Effector memory CD8-positive, alpha-beta T cell (primary cell): ENCODE measurements around the gene DPY30.
A peak's percentile ranks its signal among the peaks of the same experiment; 100 is the strongest.
"Not testable (repeated sequence)": the region's sequence is repeated elsewhere in the genome, so short reads cannot be mapped to it uniquely, and the experiment has no call there.

Experiments used
- ATAC-seq: fragments of 150-1000 bp; cut with Tn5 transposase; replicated peaks from 2 replicates; pipeline ENCODE4 v1.10.0; 2021; ENCODE audit warnings: mild to moderate bottlenecking, moderate library complexity
- DNase-seq, 3 experiments: peaks; one replicate each; pipeline ENCODE4 v3.0.0; 2021
- H3K27ac Mint-ChIP-seq, 2 donors: one replicate each; pipeline ENCODE4 v1.8.0; 2022; ENCODE audit warnings: mild to moderate bottlenecking in 2 of 2, mixed read lengths in 2 of 2, moderate library complexity in 2 of 2
- H3K27me3 Mint-ChIP-seq, 2 donors: one replicate each; pipeline ENCODE4 v1.8.0; 2022; ENCODE audit warnings: mixed read lengths in 2 of 2
- H3K36me3 Mint-ChIP-seq: one replicate; pipeline ENCODE4 v1.8.0; 2022; ENCODE audit warnings: mild to moderate bottlenecking, moderate library complexity, mixed read lengths; ENCODE audit not compliant: insufficient read depth
- H3K4me1 Mint-ChIP-seq, 2 donors: one replicate each; pipeline ENCODE4 v1.8.0; 2022; ENCODE audit warnings: low read depth in 2 of 2, mixed read lengths in 2 of 2
- H3K4me3 Mint-ChIP-seq, 2 donors: one replicate each; pipeline ENCODE4 v1.8.0; 2022; ENCODE audit warnings: mild to moderate bottlenecking in 2 of 2, mixed read lengths in 2 of 2, moderate library complexity in 2 of 2
- H3K9me3 Mint-ChIP-seq, 2 donors: one replicate each; pipeline ENCODE4 v1.8.0; 2022; ENCODE audit warnings: mixed read lengths in 2 of 2

Gene DPY30

DNA sequence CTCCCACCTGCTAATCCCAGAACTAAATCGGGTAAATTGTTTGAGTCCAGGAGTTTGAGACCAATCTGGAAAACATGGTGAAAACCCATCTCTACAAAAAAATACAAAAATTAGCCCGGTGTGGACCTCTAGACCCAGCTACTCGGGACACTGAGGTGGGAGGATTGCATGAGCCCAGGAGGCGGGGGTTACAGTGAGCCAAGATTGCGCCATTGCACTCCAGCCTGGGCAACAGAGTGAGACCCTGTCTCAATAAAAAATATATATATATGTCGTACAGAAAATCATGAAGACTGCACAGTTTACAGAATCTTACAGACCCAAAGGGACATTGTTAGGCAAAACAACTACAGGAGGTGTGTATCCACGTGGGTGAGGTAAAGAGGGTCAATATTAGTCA is 4.0 kb upstream of the DPY30 start:
- Mint-ChIP-seq H3K27me3 (no peaks in the 10 kb centered on the region), H3K27ac (no peak overlapping the region), H3K4me1 (peaks cover 3 to 10% of the 10 kb centered on the region in 2 donors), H3K36me3 (peaks cover 12% of the 10 kb centered on the region), H3K4me3 (no peak overlapping the region), H3K9me3 (no peaks in the 10 kb centered on the region)
- DNase-seq (no peak), ATAC-seq (no peak)

DNA sequence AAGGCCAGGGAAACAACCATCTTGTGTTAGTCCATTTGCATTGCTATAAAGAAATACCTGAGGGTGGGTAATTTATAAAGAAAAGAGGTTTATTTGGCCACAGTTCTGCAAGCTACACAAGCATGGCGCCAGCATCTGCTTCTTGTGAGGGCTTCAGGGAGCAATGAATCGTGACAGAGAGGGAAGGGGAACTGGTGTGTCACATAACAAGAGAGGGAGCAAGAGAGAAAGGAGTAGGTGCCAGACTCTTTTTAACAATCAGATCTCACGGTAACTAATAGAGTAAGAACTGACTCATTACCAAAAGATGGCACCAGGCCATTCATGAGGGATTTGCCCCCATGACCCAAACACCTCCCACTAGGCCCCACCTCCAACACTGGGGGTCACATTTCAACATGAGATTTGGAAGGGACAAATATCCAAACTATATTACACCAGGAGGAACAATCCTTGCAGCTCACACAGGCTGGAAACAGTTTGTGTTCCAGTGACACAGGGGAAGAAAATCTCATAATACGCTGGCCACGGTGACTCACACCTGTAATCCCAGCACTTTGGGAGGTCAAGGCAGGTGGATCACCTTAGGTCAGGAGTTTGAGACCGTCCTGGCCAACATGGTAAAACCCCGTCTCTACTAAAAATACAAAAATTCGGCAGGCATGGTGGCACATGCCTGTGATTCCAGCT is 5.3 kb downstream of the DPY30 start:
- not testable (repeated sequence) for H3K9me3 Mint-ChIP-seq, H3K27me3 Mint-ChIP-seq, ATAC-seq, DNase-seq
- Mint-ChIP-seq H3K4me3 (peak overlapping the region in 1 of 2 donors; percentile 0), H3K27ac (peak overlapping the region in 1 of 2 donors; percentile 84), H3K36me3 (peaks cover 39% of the 10 kb centered on the region), H3K4me1 (peaks cover 11 to 34% of the 10 kb centered on the region in 2 donors)

DNA sequence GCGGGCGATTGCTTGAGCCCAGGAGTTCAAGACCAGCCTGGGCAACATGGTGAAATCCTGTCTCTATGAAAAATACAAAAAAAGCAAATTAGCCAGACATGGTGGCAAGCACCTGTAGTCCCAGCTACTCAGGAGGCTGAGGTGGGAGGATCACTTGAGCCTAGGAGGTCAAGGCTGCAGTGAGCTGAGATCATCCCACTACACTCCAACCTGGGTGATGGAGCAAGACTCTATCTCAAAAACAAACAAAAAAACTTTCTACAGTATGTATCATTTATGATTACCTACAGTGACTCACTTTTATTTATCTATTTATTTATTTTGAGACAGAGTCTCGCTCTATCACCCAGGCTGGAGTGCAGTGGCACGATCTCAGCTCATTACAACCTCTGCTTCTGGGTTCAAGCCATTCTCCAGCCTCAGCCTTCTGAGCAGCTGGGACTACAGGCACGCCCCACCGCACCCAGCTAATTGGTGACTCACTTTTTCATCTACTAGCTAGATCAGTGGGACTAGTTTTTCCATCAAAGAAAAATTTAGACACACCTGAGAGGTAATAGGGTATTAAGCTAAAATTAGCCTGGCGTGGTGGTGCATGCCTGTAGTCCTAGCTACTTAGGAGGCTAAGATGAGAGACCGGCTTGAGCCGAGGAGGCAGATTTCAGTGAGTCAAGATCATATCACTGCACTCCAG is 20.7 kb downstream of the DPY30 start:
- peak overlapping the region in 1 of 2 donors; percentile 31 for H3K27ac Mint-ChIP-seq
- not testable (repeated sequence) for H3K4me3 Mint-ChIP-seq, H3K4me1 Mint-ChIP-seq, H3K9me3 Mint-ChIP-seq, DNase-seq, H3K27me3 Mint-ChIP-seq, ATAC-seq
- peaks cover 32% of the 10 kb centered on the region for H3K36me3 Mint-ChIP-seq

DNA sequence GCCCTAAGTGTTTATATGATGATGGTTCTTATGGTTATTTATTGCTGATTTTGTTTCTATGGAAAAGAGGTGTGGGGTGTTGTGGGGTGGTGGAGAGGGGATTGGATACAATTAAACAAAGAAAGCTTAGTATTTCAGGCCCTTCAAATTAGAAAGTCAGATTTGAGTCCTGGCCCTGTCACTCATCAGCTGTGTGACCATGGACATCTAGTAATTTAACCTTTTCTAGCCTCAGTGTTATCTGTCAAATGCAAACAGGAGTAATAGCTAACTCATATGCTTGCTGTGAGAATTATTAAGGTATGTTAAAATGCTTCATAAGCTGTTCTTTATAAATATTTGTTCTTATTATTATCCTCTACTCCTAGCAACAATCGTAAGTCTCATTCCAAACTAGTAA is 26.7 kb downstream of the DPY30 start:
- ATAC-seq (no peak), DNase-seq (no peak)
- Mint-ChIP-seq H3K4me1 (peaks cover 16 to 17% of the 10 kb centered on the region in 2 donors), H3K4me3 (no peak overlapping the region), H3K9me3 (no peaks in the 10 kb centered on the region), H3K27ac (peak overlapping the region; percentile 61 to 84), H3K27me3 (no peaks in the 10 kb centered on the region), H3K36me3 (peaks cover 14% of the 10 kb centered on the region)

DNA sequence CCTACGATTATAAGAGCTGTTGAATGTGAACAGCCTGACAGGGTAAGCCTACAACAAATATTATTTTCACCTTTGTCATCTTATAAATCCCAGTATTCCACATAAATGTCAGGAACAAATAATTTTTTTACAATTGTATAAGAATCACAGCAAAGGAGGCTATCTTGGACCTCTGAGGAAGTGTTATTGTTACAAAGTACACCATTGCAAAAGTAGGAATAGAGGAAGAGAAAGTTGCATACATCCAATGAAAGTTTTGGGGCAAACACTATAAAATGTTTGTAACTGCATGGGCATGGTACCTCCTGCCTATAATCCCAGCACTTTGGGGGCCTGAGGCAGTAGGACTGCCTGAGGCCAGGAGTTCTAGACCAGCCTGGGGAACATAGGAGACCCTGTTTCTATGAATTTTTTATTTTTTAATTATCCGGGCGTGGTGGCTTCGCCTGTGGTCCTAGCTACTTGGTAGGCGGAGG is 28.1 kb downstream of the DPY30 start:
- Mint-ChIP-seq H3K27me3 (no peaks in the 10 kb centered on the region), H3K4me3 (peak overlapping the region; percentile 88 to 95), H3K27ac (peak overlapping the region; percentile 90 to 96), H3K36me3 (peaks cover 10% of the 10 kb centered on the region), H3K9me3 (no peaks in the 10 kb centered on the region), H3K4me1 (peaks cover 24 to 26% of the 10 kb centered on the region in 2 donors)
- DNase-seq, result no peak
- ATAC-seq, result no peak

DNA sequence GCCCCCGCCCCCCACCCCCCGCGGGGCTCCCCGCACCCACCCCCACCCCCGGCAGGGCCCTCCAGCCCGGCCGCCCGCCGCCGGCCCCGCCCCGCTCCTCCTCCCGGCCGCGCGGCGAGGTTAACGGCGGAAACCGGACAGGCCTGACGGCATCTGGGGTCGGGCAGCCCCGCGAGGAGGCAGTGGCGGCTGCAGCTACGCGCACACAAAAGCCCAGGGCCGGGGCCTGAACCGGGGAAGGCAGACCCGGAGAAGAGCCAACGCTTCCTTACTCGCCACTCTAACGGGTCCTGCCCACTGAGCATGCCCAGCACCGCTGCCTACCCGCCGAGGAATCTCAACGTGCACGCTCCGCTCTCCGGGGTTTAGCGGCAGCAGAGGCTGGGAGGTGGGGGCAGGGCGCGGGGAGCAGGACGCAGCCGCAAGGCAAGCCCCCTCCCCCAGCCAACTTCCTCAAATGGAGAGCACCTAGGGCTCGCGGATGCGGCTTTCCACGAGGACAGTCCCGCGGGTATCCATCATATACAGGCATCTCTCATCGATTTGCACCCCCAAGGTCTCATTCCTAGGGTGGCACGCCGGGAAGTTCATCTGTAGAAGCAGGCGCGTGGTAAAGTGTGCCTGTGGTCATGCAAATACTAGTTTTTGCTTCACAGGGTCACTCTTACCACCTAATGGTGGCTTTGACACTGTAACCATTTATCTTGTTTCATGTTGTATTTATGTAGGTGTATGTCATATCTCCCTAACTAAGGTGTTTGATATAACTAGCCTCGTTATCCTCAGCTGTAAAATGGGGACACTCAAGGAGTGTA is 28.7 kb downstream of the DPY30 start, which contains the start of gene MEMO1:
TSS of gene MEMO1 (minus strand) at position 339 of the 815 bp plus-strand sequence. CDS start 761 bp downstream, outside the sequence.
- Mint-ChIP-seq H3K27ac (peak within 1 kb of the TSS; percentile 90 to 96), H3K4me3 (peak within 1 kb of the TSS; percentile 93 to 95), H3K4me1 (peaks cover 27 to 30% of the 10 kb centered on the region in 2 donors), H3K9me3 (no peaks in the 10 kb centered on the region), H3K36me3 (peaks cover 10% of the 10 kb centered on the region), H3K27me3 (no peaks in the 10 kb centered on the region)
- peak; percentile 73 for ATAC-seq
- DNase-seq, result peak; percentile 83 to 85 (median 85)

DNA sequence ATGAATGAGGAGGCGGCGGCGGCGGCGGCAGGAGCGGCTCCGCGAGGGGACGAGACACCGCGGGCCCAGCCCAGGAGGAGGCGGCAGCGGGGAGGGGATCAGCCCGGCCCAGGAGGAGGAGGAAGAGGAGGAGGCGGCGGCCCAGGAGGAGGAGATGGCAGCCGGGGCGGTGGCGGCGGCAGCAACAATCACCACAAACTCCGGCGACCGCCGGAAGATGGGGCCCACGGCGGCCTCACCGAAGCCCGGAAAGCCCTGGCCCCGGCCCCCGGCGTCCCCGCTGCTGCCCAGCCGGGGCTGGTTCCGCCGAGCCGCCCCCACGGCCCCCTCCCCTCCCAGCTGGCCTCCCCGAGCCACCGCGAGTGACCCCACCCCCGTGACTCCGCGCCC is 29.3 kb downstream of the DPY30 start:
- H3K36me3 Mint-ChIP-seq, H3K27me3 Mint-ChIP-seq, H3K9me3 Mint-ChIP-seq: not testable (repeated sequence)
- peaks cover 30 to 36% of the 10 kb centered on the region in 2 donors for H3K4me1 Mint-ChIP-seq
- peak overlapping the region in 1 of 2 donors; percentile 96 for H3K27ac Mint-ChIP-seq
- ATAC-seq (peak; percentile 72), DNase-seq (peak; percentile 53 to 58 (median 57))
- peak overlapping the region; percentile 93 to 95 for H3K4me3 Mint-ChIP-seq

DNA sequence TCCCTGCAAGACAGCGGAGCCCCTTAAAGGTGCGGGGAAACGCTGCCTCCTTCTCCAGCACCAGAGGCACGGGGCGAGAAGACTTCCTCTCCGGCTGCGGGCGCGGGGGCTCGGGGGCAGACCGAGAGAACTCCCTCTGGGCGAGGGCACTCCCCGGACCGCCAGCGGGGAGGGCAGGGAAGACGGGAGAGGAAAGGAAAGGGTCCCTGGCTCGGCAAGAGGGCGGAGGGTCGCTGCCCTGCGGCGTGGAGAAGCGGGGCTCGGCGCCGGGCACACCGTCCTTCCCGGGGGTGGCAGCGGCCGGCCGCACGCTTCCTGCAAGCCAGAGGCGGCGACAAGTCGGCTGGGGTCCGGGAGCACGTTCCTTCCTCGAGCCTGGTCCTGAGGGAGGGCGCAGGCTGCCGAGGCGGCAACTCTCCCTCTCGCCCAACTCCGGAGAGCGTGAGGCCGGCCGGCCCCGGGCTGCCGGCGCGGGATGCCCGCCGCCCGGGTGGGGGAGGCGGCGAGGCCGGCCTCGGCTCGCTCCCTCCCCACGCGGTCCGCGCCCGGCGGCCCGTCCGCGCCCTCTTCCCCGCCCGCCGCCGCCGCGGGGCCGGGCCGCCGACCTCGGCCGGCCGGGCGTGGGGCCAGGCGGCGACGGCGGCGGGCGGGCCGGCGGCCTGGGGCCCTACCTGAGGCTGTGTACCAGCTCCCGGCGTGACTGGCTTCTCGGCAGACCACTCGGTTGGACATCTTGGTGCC is 29.9 kb downstream of the DPY30 start:
- peak overlapping the region; percentile 93 to 95 for H3K4me3 Mint-ChIP-seq

DNA sequence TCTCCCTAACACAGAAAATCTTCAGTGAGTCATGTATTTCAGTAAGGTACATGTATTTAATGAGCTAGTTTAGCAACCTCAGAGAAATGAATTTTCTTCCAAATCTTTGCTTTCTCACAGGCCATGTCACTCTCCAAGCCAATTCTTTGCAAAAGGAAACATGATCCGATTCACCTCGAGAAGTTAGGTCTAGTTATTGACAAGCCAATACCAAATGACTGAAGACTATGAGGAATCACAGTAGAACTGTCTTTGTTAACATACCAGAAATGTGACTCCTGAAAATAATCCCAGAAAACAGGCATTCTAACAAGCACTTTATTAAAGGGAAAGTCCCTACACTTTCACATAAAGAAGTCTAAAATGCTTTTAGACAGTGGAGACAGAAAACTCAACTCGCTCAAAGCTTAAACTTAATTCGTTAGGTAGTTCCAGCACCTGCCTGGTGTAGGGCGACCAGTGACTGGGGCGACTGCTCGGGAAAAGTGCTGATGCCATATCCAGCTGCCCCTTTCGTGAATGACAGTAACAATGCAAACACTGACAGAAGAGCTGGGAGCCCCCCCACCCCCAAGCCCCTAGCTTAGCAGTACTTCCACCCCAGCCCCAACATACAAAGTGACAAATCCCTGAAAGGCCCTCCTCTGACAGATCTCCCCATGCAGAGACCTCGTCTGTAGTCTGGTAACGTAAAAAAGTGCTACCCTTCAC is 30.6 kb downstream of the DPY30 start:
- ATAC-seq (no peak), DNase-seq (no peak)
- H3K27me3 Mint-ChIP-seq, result no peaks in the 10 kb centered on the region
- H3K36me3 Mint-ChIP-seq, result peaks cover 10% of the 10 kb centered on the region
- H3K4me1 Mint-ChIP-seq, result peaks cover 38 to 48% of the 10 kb centered on the region in 2 donors
- peak overlapping the region; percentile 91 to 92 for H3K27ac Mint-ChIP-seq
- peak overlapping the region; percentile 93 to 95 for H3K4me3 Mint-ChIP-seq
- no peaks in the 10 kb centered on the region for H3K9me3 Mint-ChIP-seq

More for the DNA sequence above, 29.9 kb downstream of the DPY30 start:
- no peaks in the 10 kb centered on the region for H3K27me3 Mint-ChIP-seq
- ATAC-seq (peak; percentile 6), DNase-seq (peak; percentile 19 to 23 (median 21))
- H3K4me1 Mint-ChIP-seq, result peaks cover 36 to 42% of the 10 kb centered on the region in 2 donors
- H3K36me3 Mint-ChIP-seq, result peaks cover 11% of the 10 kb centered on the region
- peak overlapping the region; percentile 91 to 92 for H3K27ac Mint-ChIP-seq
- no peaks in the 10 kb centered on the region for H3K9me3 Mint-ChIP-seq

DNA sequence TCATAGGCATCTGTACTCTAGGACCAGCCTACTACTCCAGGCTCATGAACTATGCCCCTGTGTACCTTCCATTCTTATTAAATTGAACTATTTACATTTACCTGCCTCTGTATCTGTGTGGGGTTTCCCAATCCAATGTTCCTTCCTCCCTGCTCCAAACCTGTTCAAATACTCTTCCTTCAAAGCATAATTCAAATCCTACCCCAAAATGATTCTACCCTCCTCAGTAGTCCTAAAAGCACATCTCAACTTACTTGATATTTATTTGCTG is 32.5 kb downstream of the DPY30 start:
- no peak for DNase-seq
- Mint-ChIP-seq H3K9me3 (no peaks in the 10 kb centered on the region), H3K4me3 (peak overlapping the region in 1 of 2 donors; percentile 93), H3K36me3 (peaks cover 10% of the 10 kb centered on the region), H3K27ac (no peak overlapping the region), H3K27me3 (no peaks in the 10 kb centered on the region), H3K4me1 (peaks cover 40 to 53% of the 10 kb centered on the region in 2 donors)
- ATAC-seq, result no peak

DNA sequence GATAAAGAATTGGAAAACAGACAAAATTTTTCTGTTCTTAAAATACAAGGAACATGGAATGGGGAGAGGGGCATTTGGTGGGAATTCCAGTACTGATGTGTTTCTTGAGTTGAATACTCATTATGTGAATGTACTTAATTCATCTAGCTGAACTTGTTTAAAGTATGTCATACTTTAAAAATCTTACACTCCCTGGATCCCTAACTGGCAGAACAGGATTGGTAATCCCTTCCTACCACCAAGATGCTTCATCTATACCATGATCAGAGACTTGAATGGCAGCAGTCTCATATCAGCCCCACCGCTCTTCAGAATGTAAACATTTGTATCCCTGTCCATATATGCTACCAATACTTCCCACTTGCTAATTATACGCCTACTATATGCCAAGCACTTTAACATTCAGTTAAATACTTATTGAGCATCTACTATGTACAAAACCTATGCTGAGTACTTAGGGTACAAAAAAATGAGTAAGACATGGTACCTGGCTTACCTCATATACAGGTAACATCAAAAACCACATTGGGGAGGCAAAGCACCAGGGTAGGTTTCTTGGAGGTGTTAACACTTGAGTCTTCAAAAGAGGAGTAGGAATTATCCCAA is 34.1 kb downstream of the DPY30 start:
- ATAC-seq, result no peak
- DNase-seq, result no peak
- H3K36me3 Mint-ChIP-seq, result peaks cover 6% of the 10 kb centered on the region
- H3K27me3 Mint-ChIP-seq, result no peaks in the 10 kb centered on the region
- H3K9me3 Mint-ChIP-seq, result no peaks in the 10 kb centered on the region
- no peak overlapping the region for H3K27ac Mint-ChIP-seq
- H3K4me3 Mint-ChIP-seq, result peak overlapping the region; percentile 0 to 8
- peaks cover 34 to 50% of the 10 kb centered on the region in 2 donors for H3K4me1 Mint-ChIP-seq

DNA sequence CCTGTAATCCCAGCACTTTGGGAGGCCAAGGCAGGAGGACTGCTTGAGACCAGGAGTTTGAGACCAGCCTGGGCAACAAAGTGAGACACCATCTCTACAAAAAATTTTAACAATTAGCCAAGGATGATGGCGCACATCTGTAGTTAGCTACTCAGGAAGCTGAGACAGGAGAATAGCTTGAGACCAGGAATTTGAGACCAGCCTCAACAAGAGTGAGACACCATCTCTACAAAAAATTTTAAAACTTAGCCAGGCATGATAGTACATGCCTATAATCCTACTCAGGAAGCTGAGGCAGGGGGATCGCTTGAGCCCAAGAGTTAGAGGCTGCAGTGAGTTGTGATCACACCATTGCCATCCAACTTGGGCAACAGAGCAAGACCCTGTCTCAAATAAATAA is 35.8 kb downstream of the DPY30 start:
- Mint-ChIP-seq H3K4me3 (no peak overlapping the region), H3K4me1 (peaks cover 34 to 54% of the 10 kb centered on the region in 2 donors), H3K9me3 (no peaks in the 10 kb centered on the region), H3K27me3 (no peaks in the 10 kb centered on the region), H3K27ac (no peak overlapping the region), H3K36me3 (peaks cover 9% of the 10 kb centered on the region)
- DNase-seq (no peak), ATAC-seq (no peak)
